HG03565 (cell line): ENCODE measurements around the gene BET1.

Experiments
- ATAC-seq: cut with Tn5 transposase; IDR thresholded peaks from one replicate; pipeline ENCODE4 v1.9.1; 2021; ENCODE audit warnings: mild to moderate bottlenecking, moderate library complexity; ENCODE audit not compliant: unreplicated experiment

Gene BET1

DNA sequence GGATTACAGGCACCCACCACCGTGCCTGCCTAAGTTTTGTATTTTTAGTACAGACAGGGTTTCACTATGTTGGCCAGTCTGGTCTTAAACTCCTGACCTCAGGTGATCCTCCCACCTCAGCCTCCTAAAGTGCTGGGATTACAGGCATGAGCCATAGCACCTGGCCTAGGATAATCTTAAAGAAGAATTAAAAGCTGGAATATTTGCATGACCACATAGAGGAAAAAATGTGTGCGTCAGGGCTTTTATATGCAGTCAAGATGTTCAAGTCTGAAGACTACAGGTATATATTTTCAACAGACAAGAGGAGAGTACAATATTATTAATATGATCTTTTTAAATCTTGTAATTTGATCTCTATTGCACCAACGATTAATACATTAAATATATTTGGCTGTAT is 43.2 kb downstream of the BET1 start:
- ATAC-seq: no peak

DNA sequence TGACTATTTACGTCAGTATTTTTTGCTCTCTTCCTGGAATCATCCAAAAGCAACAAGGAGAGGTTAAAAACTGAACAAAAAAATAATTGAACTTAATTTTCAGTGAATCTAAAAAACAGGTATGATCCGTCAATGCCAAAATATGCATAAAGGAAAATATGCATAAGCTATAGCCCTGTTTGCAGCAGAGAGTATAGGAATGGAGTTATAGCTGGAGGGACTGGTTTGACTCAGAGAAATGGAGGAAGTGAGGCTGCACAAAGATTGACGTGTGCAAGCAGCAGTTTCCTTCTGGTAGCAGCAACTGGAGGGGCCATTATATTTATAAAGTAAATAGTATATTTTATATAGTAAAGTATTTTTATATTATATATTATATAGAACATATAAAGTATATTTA is 45.5 kb downstream of the BET1 start:
- ATAC-seq: no peak

DNA sequence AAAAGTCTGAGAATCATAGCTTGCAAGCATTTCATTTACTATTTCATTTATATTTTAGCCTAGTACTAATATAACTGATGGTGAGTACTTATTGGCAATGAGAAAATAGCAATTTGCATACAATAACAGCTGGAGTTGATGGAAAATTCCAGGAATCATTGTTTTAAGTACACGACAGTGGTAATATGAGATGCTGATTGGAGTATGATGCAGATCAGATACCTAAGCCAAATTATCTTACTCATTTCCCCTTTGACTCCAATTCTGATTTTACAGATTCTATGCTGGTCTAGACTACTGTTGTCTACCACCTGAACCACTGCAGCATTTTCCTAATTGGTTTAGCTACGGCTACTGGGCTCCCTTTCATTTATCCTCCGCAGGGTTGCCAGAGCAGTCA is 45.9 kb downstream of the BET1 start:
- no peak for ATAC-seq

DNA sequence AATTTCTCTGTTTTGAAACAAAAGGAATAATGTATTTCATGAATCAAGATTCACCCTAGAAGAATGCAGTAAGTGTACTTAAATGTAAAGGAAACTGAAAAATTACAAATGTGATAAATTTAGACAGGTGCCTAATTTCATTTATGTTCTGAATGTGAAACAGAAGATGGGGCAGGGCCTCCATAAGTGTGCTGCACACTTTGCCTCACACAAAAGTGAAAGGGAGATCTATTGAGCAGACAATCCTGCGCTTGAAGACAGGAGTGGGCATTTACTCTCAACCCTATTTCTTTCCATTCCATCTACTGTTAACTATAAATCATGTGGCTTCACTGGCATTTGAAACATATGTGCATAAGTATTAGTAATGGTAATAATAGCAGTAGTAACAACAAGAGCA is 46.4 kb downstream of the BET1 start:
- no peak for ATAC-seq

DNA sequence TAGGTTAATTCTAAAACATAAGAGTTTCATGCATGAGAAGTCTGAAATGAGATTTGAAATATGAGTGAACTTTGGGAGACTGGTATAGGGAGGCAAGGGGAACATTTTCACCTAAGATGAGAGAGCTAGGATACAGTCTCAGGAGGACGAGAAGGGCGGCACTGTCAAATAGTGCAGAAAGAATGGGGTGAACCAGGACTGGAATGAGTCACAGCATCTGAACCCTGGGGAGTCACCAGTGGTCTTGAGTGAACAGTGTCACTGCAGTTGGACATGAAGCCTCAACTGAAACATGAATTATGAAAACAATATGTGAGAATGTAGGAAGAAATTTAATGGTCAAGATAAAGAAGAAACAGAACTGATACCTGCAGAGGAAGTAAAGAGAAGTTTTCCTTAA is 48.9 kb downstream of the BET1 start:
- peak; percentile 90 for ATAC-seq

DNA sequence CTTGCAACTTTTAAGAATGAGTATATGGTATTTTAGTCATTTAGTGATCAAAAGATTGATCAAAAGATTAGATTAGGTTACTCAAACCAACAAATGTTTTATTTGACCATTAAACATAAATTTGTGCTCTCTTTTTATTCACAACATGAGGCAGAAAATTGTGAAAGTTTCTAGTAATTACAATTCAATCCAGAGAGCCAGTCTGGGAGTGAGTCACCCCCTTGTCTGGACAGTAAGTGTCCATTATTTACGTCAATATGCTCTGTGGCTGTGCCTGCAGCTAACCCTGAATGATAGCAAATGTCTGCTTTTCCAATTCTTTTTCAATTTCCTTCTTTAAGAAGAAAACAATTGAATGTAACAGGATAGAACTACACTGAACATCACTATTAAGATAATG is 54.7 kb downstream of the BET1 start:
- no peak for ATAC-seq

DNA sequence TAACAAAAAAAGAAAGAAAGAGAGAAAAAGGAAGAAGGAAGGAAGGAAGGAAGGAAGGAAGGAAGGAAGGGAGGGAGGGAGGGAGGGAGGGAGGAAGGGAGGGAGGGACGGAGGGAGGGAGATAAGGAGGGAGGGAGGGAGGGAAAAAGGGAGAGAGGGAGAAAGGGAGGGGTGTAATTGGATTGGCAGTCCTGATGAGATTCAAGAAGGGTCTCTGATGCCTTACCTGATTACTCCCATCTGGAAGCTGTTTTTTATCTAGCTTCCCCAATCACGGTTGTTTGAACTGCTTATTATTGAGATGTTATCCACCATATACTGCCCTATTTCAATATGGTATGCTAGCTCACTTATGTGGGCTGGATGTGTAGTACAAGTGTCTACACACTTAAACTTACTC is 55.3 kb downstream of the BET1 start:
- no peak for ATAC-seq

DNA sequence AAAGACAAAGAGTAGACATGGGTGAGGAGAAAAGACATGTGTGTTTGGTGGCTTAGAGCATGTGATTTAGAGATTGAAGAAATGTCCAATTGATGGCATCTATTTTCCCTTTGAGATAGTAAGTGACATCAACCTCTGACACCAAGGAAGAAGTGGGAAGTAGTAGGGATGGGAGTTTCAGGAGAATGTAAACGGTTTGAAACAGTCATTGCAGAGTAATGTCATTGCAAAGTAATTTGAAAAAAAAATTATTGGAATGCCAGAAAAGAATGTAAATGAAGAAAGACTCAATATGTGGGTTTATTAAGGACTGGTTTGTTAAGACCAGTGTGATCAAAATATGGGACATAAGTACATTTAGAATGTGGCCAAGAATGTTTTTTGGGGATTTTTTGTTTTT is 56.0 kb downstream of the BET1 start:
- ATAC-seq: no peak

DNA sequence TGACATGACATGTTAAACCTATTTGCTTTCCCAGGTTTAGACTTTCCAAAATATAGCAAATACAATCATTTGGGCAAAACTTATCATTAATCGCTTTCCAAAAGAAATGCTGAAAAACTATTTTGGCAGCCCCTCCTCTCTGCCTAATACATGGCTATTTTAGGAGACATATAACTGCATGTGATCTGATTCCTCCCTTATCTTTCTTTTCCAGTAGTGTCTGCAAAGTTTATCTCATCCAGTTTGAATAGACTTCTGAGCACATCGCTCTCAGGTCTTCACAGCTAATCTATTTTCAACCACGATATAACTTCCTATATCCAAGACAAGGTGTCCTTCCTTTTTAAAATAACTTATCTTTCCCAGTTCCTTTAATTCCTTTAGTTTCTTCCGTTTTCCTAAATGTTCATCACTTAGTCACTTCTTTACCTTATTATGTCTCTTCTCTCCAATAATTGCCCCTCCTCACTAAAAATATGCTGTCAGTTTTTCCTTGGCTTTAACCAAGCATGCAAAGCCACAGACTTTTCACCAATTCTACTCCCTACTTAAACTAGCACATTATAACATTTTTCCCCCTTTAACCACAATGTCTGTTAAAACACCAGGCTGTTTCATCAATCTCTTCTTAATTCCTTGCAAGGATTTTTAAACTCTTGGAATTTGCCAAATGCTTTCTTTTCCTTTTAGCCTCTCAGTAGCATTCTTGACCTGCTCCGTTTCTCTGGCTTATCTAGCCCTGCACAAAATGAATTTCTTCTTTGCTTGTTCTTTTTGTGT is 58.2 kb downstream of the BET1 start:
- ATAC-seq: no peak

DNA sequence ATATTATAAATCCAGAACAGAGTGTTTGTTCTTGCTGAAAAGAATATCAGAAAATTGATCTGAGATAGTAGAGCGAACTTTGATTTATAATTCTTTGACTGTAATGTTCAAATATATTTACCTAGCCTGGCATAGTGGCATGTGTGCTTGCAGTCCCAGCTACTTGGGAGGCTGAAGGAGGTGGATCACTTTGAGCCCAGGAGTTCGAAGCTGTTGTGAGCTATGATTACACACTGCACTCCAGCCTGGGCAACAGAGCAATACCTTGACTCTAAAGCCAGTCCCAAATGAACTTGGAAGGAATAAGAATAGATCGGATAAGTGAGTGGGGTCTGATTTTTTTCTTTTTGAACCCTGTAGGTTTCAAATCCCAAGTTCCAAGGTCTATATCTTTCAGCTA is 59.1 kb downstream of the BET1 start:
- ATAC-seq: no peak

DNA sequence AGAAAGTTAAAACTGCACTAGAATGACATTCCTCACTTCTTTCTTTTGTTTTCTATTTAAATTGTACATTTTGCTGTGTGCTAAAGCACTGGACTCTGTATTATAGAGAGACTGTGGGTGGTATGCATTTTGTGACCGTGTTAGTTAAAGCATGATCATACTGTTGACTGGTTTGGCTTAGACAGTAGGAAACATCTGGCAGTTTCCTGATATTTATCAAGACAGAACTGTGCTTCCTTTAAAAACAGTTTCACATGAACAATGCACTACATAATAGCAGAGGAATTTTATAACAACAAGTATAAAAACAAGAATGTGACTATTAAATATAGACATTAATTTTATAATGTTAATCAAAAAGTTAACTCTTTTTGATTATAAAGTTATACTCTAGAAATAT is 59.5 kb downstream of the BET1 start:
- ATAC-seq: no peak

DNA sequence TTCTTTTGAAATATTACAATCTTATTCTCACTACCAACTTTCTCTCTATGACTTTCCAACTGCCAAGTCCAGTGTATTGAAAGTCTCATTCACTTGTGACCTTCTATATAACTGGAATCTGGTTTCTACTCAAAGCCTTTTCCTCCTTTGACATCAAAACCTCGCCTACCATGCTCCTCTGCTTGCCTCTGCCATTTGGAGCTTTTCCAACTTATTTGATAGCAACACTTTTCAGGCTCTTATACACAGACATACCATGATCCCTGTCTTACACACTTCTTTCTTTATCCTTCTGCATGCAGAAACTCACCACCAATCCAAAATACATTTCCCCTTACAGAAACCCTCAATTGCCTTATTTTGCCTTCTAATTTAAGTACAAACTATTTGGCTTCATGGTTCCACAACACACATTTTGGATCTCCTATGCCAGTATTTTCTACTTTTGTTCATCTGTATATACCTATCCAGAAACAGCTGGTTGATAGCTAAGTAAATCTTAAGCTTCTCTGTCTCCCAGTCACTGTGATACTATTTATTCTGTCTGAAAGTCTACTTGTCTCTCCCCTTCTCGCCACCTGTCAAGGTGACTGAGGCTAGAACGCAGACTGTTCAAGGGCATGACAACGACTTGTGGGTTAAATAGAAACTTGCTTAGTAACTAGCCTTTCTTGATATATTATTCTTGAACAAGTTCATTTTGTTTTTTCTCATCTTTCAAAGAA is 60.2 kb downstream of the BET1 start:
- ATAC-seq: no peak
